ENCODE results near the gene PYGB. TPM values are rescaled to one million over a fixed set of nuclear protein-coding genes. Genes with fewer than 3 reads are reported as not detected.

Gene PYGB
- total RNA-seq, 2 donors from 2014 or later: 231 to 261 TPM

DNA sequence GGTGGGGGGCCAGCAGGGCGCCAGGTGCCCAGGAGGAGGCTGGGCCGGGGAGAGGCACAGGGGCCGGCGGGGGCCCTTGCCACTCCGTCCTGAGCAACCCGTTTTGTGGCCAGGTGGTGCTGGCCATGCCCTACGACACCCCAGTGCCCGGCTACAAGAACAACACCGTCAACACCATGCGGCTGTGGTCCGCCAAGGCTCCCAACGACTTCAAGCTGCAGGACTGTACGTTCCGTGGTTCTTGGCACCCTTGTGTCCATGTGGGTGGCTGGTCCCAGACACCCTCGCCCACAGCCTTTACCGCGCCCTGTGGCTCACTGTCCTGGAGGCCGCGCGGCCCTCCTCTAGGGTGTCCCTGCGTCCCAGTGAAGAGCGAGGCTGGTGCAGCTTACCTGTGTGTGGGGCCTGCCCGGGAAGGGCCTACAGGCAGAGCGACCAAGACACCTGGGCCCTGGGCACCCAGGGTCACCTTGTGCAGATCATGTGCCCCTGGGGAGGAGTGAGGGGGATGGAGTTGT, 28.7 kb downstream of the PYGB start:
- WGBS: 88% methylated on average over 24 of the region's 24 CpGs
- H3K4me3 ChIP-seq: no peak overlapping the region
- peak overlapping the region in 1 of 2 donors; percentile 80 for H3K27ac ChIP-seq
- H3K27me3 ChIP-seq (replicated peaks; ENCODE audit: insufficient read depth): no peaks in the 10 kb centered on the region
- intact Hi-C loops (cut with DNase I): no loop called here
- H3K9me3 ChIP-seq: no peaks in the 10 kb centered on the region
- no peak for DNase-seq (ENCODE audit: low spot score)
- peaks cover 37% of the 10 kb centered on the region for H3K4me1 ChIP-seq (replicated peaks)
- peaks cover 0 to 4% of the 10 kb centered on the region in 2 donors for H3K36me3 ChIP-seq
- TF ChIP-seq, protein P1, sequence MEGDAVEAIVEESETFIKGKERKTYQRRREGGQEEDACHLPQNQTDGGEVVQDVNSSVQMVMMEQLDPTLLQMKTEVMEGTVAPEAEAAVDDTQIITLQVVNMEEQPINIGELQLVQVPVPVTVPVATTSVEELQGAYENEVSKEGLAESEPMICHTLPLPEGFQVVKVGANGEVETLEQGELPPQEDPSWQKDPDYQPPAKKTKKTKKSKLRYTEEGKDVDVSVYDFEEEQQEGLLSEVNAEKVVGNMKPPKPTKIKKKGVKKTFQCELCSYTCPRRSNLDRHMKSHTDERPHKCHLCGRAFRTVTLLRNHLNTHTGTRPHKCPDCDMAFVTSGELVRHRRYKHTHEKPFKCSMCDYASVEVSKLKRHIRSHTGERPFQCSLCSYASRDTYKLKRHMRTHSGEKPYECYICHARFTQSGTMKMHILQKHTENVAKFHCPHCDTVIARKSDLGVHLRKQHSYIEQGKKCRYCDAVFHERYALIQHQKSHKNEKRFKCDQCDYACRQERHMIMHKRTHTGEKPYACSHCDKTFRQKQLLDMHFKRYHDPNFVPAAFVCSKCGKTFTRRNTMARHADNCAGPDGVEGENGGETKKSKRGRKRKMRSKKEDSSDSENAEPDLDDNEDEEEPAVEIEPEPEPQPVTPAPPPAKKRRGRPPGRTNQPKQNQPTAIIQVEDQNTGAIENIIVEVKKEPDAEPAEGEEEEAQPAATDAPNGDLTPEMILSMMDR (IDR thresholded peaks at IDR 0.05): no peak
- no peak for TF ChIP-seq POLR2AphosphoS5 (IDR thresholded peaks at IDR 0.05)
- TF ChIP-seq POLR2A (IDR thresholded peaks at IDR 0.05): no peak

DNA sequence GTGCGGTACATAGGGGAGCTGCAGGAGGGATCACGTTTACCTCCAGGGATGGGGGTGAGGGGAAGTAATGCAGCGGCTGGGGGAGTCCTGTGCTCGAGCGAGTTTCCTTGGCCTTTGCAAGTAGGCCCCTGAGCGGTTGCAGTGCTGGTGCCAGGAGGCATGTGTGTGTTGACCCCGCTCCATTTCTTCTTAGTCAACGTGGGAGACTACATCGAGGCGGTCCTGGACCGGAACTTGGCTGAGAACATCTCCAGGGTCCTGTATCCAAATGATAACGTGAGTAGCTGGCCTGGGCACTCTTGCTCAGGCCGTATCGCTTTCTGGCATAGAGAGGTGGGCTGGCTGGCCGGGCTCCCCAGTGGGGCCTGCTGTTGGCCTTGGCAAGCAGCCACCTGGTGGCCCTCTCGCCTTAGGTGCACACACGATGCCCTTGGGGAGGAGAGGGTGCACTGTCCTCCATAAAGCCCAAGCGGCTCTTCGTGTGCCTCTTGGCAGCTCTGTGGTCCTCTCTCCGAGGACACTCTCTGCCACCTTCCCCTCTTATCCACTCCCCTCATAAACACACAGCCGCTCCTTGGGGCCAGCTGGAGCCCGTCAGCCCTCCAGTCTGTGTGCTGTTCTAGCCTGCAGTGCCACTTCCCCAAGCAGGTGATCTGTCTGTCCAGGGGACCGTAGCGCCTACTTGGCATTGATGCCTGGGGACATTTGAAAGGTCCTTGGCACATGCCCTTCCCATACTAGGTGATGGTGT, 29.3 kb downstream of the PYGB start:
- intact Hi-C loops (cut with DNase I): no loop called here
- H3K36me3 ChIP-seq: peaks cover 0 to 4% of the 10 kb centered on the region in 2 donors
- peak overlapping the region in 1 of 2 donors; percentile 80 for H3K27ac ChIP-seq

DNA sequence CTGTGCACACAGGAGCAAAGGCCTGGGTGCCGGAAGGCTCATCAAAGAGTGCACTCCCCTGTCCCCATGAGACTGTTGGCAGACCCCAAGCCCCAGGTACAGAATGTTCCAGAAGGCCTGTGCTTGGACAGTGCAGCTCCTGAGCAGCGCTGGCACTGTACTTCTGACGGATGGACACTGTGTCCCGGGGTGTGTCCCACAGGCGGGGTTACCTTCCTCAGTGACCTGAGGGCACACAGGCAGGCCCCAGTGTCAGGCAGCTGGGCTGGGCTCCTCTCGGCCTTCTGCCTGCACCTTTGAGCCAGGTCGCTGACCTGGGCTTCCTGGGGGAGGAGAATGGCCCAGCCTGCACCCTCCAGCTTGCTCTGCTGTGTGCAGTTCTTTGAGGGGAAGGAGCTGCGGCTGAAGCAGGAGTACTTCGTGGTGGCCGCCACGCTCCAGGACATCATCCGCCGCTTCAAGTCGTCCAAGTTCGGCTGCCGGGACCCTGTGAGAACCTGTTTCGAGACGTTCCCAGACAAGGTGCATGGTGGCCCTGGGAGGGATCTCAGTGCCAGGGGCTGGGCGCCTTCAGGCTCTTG, 30.1 kb downstream of the PYGB start:
- no peak for TF ChIP-seq POLR2AphosphoS5 (IDR thresholded peaks at IDR 0.05)
- 83% methylated on average over 18 of the region's 19 CpGs for WGBS
- Histone ChIP-seq H3K4me3 (no peak overlapping the region), H3K9me3 (no peaks in the 10 kb centered on the region), H3K36me3 (peaks cover under 1 to 5% of the 10 kb centered on the region in 2 donors), H3K4me1 (replicated peaks) (peaks cover 28% of the 10 kb centered on the region), H3K27ac (peak overlapping the region; percentile 19 to 80), H3K27me3 (replicated peaks; ENCODE audit: insufficient read depth) (no peaks in the 10 kb centered on the region)
- DNase-seq (ENCODE audit: low spot score): no peak
- intact Hi-C loops (cut with DNase I): no loop called here

More for the DNA sequence above, 29.3 kb downstream of the PYGB start:
- Histone ChIP-seq H3K4me3 (no peak overlapping the region), H3K4me1 (replicated peaks) (peaks cover 35% of the 10 kb centered on the region), H3K27me3 (replicated peaks; ENCODE audit: insufficient read depth) (no peaks in the 10 kb centered on the region), H3K9me3 (no peaks in the 10 kb centered on the region)
- TF ChIP-seq POLR2AphosphoS5 (IDR thresholded peaks at IDR 0.05) (no peak), POLR2A (IDR thresholded peaks at IDR 0.05) (no peak)
- TF ChIP-seq, protein P1 (IDR thresholded peaks at IDR 0.05): no peak
- WGBS: 70% methylated on average over 24 of the region's 24 CpGs
- DNase-seq (ENCODE audit: low spot score): no peak

DNA sequence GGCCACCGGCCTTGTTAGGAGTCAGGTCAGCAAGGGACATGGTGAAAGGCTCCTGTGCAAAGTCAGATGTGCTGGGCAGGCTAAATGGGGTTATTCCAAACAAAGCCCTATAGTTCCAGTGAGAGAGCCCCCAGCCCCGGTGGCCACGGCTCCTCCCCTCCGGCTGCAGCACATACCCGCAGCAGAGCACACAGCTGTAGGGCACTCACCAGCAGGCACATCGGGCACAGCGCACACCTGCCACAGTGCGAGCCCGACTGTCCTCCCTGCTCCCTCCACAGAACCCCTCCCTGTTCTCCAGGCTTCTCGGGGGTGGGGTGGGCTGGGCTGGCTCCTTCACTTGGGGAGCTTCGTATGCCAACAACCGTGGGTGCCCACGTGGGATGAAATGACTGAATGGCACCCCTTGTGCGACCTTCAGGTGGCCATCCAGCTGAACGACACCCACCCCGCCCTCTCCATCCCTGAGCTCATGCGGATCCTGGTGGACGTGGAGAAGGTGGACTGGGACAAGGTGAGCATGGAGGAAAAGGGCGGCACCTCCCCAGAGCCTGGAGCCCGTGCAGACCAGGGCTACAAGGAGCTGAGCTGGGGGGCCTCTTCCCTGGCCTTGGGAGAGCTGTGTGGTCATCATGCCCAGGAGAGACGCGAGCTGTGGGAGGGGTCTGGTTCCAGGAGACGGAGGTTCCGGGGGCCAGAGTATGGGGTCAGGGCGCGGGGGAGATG, 30.9 kb downstream of the PYGB start:
- Histone ChIP-seq H3K36me3 (peaks cover 4 to 12% of the 10 kb centered on the region in 2 donors), H3K9me3 (no peaks in the 10 kb centered on the region), H3K27me3 (replicated peaks; ENCODE audit: insufficient read depth) (no peaks in the 10 kb centered on the region), H3K4me3 (no peak overlapping the region), H3K27ac (peak overlapping the region; percentile 73 to 80), H3K4me1 (replicated peaks) (peaks cover 23% of the 10 kb centered on the region)
- intact Hi-C loops (cut with DNase I): no loop called here
- TF ChIP-seq POLR2A (IDR thresholded peaks at IDR 0.05): no peak
- TF ChIP-seq, protein P1 (IDR thresholded peaks at IDR 0.05): no peak
- no peak for TF ChIP-seq POLR2AphosphoS5 (IDR thresholded peaks at IDR 0.05)
- 92% methylated on average over 26 of the region's 26 CpGs for WGBS
- DNase-seq (ENCODE audit: low spot score): no peak

DNA sequence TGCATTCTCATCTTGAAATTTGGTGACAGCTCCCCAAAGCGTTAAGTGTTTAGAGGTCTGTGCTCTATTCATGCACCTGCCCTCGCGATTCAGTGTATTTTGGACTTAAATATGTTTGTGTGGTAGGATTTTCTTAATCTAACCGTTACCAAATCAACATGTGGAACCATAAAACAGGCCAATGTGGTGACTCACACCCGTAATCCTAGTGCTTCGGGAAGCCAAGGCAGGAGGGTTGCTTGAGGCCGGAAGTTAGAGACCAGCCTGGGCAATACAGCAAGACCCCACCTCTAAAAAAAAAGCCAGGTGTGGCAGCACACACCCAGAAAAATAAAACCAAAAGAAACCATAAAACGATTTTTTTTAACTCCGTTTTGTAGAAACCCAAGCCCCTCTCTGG, 31.5 kb downstream of the PYGB start:
- no peak overlapping the region for H3K4me3 ChIP-seq
- H3K4me1 ChIP-seq (replicated peaks): peaks cover 17% of the 10 kb centered on the region
- H3K9me3 ChIP-seq: no peaks in the 10 kb centered on the region
- 70% methylated on average over 9 of the region's 9 CpGs for WGBS
- DNase-seq (ENCODE audit: low spot score): no peak
- TF ChIP-seq, protein P1 (IDR thresholded peaks at IDR 0.05): no peak
- TF ChIP-seq POLR2A (IDR thresholded peaks at IDR 0.05) (no peak), POLR2AphosphoS5 (IDR thresholded peaks at IDR 0.05) (no peak)
- H3K27ac ChIP-seq: peak overlapping the region; percentile 73 to 80
- no peaks in the 10 kb centered on the region for H3K27me3 ChIP-seq (replicated peaks; ENCODE audit: insufficient read depth)
- H3K36me3 ChIP-seq: peaks cover 4 to 15% of the 10 kb centered on the region in 2 donors
- intact Hi-C loops (cut with DNase I): no loop called here

All from prostate gland (tissue), 2 donors.